Measurements from ENCODE around the gene CT83.

Gene CT83, protein sequence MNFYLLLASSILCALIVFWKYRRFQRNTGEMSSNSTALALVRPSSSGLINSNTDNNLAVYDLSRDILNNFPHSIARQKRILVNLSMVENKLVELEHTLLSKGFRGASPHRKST

DNA sequence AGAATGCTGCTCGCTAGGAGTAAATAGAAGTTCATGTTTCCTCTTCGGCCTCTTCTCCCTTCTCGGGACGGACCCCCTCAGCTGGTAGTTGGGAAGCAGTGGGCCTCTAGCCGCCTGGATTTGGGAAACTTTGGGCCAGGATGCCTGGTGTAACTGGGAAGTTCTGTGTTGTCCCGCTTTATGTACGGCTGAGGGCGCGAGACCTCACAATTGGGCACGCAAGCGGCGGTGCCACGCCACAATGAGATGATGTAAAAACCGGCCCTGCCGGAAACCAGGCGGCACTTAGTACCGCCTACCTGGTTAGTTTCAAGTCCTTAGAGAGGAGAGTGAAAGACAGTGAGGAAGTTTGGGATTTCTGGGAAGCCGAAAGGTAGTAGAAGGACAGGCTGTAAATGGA lies at the start of gene CT83:
Gene CT83 (minus strand): TSS at position 155 of the 400 bp plus-strand sequence. CDS start 120 bp downstream, at position 35.
- no peak for DNase-seq (ENCODE audit: low read depth in 2 of 2, low spot score in 1 of 2)

DNA sequence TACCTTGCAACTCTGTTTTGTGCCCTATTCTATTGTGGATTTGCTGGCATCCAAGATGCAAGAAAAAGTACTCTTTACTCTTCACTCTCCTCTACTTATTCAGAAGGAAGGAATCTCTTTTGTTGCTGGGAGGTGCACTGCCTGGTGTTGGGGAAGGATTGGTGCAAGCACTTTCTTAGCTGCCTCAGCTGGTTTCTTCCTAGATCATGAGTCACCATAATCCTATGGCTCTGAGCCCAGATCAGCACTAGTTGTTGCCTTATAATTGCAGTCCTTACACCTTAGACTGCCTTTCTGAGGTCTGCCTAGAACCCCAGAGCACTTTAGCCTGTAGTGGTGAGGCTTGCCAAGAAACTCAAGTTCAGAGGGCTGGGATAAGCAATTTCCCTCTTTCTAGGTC lies 37.0 kb upstream of the CT83 start:
- DNase-seq (ENCODE audit: low read depth in 2 of 2, low spot score in 1 of 2) = no peak

DNA sequence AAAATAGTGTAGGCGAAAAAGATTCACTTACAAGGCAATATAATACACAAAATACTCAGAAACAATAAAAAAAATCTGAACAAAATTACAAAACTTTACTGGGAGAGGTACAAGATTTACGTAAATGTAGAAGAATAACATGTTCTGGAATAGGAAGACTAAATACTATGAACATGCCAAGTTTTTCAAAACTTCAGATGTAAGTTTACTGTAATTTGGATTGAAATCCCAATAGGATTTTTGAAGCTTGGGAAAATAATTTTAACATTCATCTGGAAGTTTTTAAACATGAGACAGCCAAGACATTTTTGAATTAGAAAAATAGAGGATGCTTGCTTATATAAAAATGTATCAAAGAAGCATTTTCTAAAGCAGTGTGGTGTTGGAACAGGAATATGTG lies 30.5 kb upstream of the CT83 start:
- no peak for DNase-seq (ENCODE audit: low read depth in 2 of 2, low spot score in 1 of 2)

DNA sequence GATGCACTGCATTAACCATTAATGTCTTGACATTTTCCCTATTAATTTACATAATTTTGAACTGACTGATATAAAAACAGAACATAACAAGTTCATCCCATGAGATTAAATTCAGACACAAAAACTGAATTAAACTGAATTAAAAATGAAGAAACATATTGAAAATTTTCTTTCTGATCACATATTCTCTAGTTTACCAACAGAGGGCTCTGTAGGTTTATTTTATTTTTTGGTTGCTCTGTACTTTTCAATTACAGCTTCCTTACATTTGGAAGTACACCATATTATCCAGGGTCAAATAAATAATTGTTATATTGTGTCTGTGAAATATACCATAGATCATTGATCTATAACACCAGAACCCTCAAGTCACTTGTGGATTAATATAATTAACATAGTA lies 27.3 kb upstream of the CT83 start:
- no peak for DNase-seq (ENCODE audit: low read depth in 2 of 2, low spot score in 1 of 2)

DNA sequence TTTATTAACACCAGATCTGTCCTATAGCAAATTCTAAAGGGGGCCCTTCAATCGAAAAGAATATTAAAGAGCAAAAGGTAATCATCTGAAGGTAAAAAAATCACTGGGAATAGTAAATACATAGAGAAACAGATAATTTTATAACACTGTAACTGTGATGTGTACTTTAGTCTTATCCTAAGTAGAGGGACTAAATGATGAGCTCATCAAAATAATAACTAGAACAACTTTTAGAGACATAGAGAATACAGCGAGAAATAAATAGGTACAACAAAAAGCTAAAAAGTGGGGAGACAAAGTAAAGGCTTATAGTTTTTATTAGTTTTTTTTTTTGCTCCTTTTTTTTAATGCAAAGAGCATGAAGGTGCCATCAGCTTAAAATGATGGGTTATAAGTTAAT lies 17.3 kb upstream of the CT83 start:
- DNase-seq (ENCODE audit: low read depth in 2 of 2, low spot score in 1 of 2) = no peak

DNA sequence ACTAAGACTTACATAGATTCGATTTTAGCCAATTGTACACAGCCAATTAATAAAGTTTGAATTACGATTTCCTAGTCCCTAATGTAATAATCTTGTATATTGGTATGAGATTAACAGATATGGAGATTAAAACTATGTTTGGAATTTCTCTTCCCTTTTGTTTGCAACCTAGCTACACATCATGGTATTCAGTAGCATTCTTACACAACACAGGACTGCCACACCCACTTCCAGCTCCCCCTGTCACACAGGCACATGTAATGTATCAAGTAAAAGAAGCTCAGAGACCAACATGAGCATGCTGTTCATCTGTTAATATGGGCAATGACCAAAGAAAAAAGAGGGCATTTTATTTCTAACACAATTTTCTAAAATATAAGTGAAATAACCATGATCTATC lies 13.6 kb downstream of the CT83 start:
- DNase-seq (ENCODE audit: low read depth in 2 of 2, low spot score in 1 of 2) = no peak

DNA sequence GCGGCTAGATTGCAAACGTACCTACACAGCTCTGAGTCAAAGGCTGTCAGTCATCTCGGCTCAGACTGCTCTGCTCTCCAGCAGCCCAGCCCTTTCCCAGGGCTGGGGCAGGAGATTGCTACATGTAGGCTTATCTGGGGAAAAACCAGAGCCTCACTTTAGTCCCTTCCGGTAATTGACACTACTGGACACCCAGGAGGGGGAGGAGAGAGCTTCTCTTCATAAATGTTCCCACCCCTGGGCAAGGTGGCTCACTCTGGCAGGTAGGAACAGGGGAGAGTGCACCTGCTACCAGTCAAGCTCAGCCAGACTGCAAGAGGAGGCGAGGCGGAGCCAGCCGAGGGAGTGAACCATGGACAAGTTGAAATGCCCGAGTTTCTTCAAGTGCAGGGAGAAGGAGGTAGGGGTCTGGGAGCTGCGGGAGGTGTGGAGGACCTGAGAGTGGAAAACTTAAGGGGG lies 26.4 kb downstream of the CT83 start, which contains the start of gene SLC6A14:
Gene SLC6A14 (plus strand): TSS at position 249 of the 459 bp plus-strand sequence. CDS start 104 bp downstream, at position 353.
- no peak for DNase-seq (ENCODE audit: low read depth in 2 of 2, low spot score in 1 of 2)

DNA sequence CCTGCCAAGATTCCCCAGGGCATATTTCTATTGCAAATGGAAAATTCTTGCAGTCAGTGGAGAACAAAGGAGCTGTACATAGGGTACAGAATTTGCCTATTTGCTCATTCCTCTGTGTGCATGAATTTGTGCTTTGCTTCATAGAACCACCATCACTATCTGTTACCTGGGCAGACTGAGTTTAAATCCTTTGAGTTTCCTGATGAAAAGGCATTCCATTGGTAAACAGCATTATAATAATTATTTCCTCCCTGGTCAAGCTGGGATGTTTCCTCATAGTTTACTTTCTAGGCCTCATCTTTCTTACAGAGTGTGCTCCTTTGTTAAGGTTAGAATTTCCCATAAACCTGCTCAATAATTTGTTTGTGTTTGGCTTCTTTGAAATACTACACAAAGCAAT lies 27.2 kb downstream of the CT83 start:
- DNase-seq (ENCODE audit: low read depth in 2 of 2, low spot score in 1 of 2) = no peak

DNA sequence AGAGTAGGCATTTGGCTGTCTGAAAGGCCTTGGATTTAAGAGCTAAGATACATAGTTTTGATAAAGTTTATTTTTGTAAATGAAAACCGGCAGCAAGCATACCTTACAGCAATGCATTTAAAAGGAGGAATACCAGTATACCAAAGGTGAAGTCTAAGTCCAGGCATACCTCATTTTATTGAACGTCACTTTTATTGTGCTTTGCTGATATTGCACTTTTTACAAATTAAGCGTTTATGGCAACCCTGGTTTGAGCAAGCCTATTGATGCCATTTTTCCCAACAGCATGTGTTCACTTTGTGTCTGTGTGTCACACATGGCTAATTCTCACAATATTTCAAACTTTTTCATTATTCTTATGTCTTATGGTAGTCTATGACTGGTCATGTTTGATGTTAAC lies 34.8 kb downstream of the CT83 start:
- DNase-seq (ENCODE audit: low read depth in 2 of 2, low spot score in 1 of 2) = no peak

DNA sequence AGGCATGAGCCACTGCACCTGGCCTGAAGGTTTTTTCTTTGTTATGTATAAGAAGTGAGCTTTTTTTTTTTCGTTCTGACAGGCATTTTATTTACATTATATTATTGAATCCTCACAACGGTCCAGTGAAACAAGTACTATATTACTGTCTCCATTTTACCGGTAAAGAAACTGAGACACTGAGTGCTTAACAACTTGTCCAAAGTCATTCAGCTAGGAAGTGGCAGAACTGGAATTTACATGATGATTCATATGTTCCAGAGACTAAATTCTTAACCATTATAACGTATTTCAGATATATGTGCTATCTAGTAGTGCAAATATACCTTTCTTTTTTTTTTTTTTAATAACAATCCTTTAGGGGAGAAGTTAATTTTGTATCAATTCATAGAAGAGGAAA lies 44.8 kb downstream of the CT83 start:
- DNase-seq (ENCODE audit: low read depth in 2 of 2, low spot score in 1 of 2) = no peak

DNA sequence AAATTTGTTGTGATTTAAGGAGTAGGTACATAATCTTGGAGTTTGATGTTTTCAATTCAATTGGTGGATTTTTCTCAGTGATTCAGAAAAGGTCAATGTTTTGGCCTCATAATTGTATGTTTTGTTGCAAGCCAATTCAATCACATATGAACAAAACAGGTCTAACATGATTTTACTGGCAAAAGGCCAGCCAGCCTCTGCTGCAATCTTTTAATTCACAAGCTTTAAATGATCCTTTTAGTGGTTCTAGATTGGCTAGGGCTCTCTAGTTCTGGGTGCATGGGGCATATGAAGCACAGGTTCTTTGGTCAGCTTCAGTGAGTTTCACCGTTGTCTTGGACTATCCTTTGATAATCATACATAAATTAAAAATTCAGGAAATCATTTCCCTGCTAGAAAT lies 45.6 kb downstream of the CT83 start:
- DNase-seq (ENCODE audit: low read depth in 2 of 2, low spot score in 1 of 2) = no peak

DNA sequence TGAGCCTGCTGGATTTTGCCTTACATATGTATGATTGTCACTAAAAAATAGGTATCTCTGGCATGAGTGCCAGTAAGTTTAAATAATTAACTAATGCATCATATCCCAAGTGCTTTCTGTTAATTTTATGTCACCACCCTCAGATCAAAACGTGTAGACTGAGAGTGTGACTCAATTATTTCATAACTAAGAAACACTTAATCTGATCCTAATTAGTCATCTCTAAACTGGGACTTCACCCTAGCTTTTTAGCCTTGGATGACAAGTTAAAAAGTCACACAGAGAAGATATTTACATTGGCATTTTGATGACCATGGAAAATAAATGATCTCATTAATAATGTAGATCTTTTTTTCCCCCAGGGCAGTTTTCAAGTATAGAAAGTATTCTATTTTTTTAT lies 49.5 kb downstream of the CT83 start:
- DNase-seq (ENCODE audit: low read depth in 2 of 2, low spot score in 1 of 2) = no peak
